Ovary (tissue), 3 donors: ENCODE results near the gene ARL5C.

Experiments
- CTCF ChIP-seq, 3 donors: fragments of 450-650 bp in 2 of 3; fragments of 200-600 bp in 1 of 3; IDR thresholded peaks; one replicate each; pipeline versions ENCODE4 v1.5.1 to v1.8.0; 2016 to 2022; ENCODE audit warnings: antibody characterized with exemption in 3 of 3, mild to moderate bottlenecking in 1 of 3
- EP300 ChIP-seq: sonication (generic); formaldehyde crosslinking; IDR thresholded peaks from one replicate; pipeline ENCODE4 v1.6.1; 2017; ENCODE audit warnings: antibody characterized with exemption
- POLR2A ChIP-seq: fragments of 450-650 bp; IDR thresholded peaks from one replicate; pipeline ENCODE4 v1.6.1; 2017; ENCODE audit warnings: antibody characterized with exemption, mild to moderate bottlenecking, moderate library complexity
- donor health status: DM: no; HTN: no; CAD: no.

- TF ChIP-seq POLR2A (no peak), CTCF (IDR thresholded peaks at IDR 0.05) (no peak), EP300 (no peak)
Measured at GRCh38 chr17:39156491-39156890, 9.5 kb downstream of the ARL5C start.
